8988T (cell line): Measurements from ENCODE around the gene ALDOA.

Experiments used
- DNase-seq: peaks from one replicate; pipeline ENCODE4 v3.0.0; 2011

ALDOA gene

GRCh38 chr16:30046178-30046577, 19.4 kb upstream of the ALDOA start:
- DNase-seq, result no peak

- DNase-seq, result no peak
These were observed 19.0 kb upstream of the ALDOA start for GRCh38 chr16:30046588-30046987.

GRCh38 chr16:30049871-30050270, 15.7 kb upstream of the ALDOA start:
- DNase-seq, result no peak

- no peak for DNase-seq
These were observed 14.0 kb upstream of the ALDOA start for GRCh38 chr16:30051518-30051917.

GRCh38 chr16:30052671-30053372, 12.7 kb upstream of the ALDOA start:
- DNase-seq, result peak; percentile 69

GRCh38 chr16:30053376-30054015, 12.1 kb upstream of the ALDOA start:
- no peak for DNase-seq

GRCh38 chr16:30054451-30054850, 11.1 kb upstream of the ALDOA start:
- DNase-seq, result no peak

GRCh38 chr16:30054959-30055553, 10.5 kb upstream of the ALDOA start:
- peak; percentile 53 for DNase-seq

GRCh38 chr16:30060346-30060745, 5.2 kb upstream of the ALDOA start:
- DNase-seq, result no peak

- no peak for DNase-seq
These were observed 4.6 kb upstream of the ALDOA start for GRCh38 chr16:30060836-30061554.

GRCh38 chr16:30063278-30063892, 2.2 kb upstream of the ALDOA start:
- no peak for DNase-seq

GRCh38 chr16:30063893-30064728, 1.4 kb upstream of the ALDOA start:
- DNase-seq, result no peak

GRCh38 chr16:30064729-30065101, 845 bp upstream of the ALDOA start:
- no peak for DNase-seq

- DNase-seq, result no peak
These were observed 592 bp downstream of the ALDOA start for GRCh38 chr16:30065943-30066760.

GRCh38 chr16:30066761-30067583, 1.4 kb downstream of the ALDOA start:
- no peak for DNase-seq

- no peak for DNase-seq
These were observed 2.0 kb downstream of the ALDOA start for GRCh38 chr16:30067584-30067916.

- DNase-seq, result no peak
These were observed 2.8 kb downstream of the ALDOA start for GRCh38 chr16:30068333-30068732.

GRCh38 chr16:30068750-30069610, 3.4 kb downstream of the ALDOA start:
- DNase-seq, result no peak

GRCh38 chr16:30069611-30070462, 4.3 kb downstream of the ALDOA start:
- no peak for DNase-seq
